Measurements from ENCODE around the gene CDKN2C.

CDKN2C gene

DNA sequence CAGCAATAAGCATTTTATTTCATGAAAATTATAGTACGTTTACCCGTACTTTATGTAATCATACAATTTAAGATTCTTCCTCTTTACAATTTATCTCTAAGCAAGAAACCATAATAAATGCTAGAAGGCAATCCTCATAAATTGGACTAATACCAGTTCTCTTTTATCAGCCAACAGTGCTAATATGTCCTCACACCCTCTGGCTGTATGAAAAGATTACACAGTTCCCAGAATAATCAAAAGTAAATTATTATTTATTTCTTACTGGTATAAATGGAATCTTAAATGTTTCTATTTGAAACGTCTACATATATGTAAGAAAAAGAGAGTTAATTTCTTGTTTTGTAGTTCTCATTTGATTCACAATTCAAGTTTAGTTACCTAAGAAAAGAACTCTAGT lies 3.1 kb upstream of the CDKN2C start:
- DNase-seq: no peak

DNA sequence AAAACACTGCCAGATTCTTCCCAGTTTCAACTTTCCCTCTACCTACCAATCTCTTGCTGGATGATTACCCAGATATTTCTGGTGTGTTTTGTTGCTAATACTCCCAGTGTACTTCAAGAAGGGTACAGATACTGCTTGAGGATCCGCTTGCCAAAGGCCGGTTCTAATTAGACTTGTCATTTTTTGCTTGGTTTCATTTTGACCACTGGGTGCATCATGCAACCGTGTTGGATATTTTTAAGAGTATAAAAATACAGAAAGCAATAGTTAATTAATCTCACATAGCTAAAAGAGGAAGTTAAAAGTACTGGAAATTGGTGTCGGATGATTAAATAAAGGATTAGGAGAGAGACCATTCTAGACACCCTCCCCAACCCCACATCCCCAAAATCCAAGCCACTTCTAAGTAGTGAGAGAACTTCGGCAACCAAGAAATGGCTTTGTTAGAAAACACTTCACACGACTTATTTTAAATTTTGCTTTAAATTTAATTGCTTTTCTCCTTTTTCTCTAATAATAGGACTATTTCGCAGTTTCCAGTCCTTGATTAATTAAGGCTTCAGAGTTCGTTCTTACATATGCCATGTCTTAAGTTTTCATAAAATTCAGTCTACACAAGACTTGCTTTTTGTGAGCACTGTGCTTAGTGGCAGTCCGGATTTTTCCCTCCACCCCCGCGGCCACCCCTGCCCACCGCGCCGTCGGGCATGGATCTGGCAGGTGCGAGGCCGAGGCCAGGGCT lies 2.5 kb upstream of the CDKN2C start:
- DNase-seq: peak in 1 of 2 experiments; percentile 34

DNA sequence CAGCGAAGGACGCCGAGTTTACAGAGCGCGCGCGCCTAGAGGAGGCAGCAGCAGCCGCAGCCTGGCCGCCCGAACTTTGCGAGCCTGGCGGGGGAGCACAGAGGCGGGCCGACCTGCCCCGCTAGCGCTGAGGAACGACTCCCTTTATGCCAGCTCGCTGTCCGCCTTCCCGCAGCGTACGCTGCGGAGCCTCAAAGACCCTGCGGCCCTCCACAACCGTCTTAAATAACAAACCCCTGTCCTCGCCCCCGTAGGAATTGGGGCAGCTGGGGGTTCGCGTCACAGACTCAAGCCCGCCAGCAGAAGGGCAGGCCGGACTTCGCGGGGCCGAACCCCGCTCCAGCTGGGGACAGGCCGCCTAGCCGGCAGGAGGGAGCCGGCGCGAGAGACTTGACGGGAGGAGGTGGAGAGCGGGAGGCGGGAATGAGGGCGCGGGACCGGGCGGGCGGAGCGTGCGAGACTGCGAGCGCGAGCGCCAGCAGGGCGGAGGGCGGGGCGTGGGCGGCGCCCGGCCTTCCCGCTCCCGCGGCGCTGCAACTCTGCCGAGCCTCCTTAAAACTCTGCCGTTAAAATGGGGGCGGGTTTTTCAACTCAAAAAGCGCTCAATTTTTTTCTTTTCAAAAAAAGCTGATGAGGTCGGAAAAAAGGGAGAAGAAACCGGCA lies 1.8 kb upstream of the CDKN2C start:
- peak; percentile 82 to 86 for DNase-seq

DNA sequence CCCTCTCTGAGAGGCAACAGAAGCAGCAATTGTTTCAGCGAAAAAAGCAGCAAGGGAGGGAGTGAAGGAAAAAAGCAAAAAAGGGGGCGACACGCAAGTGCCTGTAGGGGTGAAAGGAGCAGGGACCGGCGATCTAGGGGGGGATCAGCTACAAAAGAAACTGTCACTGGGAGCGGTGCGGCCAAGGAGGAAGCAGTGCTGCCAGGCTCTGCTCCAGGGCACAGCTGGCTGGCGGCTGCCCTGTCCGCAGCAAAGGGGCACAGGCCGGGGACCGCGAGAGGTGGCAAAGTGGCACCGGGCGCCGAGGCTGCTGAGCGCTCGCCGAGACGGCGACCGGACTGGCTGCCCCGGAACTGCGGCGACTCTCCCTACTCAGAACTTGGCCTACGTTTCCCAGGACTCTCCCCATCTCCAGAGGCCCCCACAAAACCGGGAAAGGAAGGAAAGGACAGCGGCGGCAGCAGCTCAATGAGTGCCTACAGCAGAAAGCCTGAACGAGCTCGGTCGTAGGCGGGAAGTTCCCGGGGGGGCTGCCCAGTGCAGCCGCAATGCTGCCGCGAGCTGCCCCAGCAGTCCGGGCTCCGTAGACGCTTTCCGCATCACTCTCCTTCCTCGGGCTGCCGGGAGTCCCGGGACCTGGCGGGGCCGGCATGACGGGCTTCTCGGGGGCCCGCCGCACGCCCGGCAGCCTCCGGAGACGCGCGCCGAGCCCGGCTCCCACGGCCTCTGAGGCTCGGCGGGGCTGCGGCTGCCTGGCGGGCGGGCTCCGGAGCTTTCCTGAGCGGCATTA lies 1.0 kb upstream of the CDKN2C start:
- DNase-seq: no peak

DNA sequence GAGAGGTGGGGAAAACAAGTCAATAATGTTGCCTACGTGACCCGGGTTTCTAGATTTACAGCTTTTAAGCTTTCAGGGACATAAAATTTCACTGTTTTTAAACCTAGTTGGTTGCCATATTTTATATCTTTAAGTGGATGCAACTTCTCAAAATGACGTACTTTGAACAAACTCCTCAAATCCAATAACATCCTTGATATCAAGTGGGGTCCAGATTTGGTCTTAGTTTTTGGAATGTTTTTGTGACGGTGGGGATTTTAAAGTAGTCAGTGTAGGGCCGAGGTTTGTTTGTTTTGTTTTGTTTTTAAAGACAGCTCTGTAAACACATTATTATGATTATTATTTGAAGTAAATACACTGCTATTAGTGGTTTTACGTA lies 453 bp downstream of the CDKN2C start:
- peak; percentile 40 to 44 for DNase-seq

DNA sequence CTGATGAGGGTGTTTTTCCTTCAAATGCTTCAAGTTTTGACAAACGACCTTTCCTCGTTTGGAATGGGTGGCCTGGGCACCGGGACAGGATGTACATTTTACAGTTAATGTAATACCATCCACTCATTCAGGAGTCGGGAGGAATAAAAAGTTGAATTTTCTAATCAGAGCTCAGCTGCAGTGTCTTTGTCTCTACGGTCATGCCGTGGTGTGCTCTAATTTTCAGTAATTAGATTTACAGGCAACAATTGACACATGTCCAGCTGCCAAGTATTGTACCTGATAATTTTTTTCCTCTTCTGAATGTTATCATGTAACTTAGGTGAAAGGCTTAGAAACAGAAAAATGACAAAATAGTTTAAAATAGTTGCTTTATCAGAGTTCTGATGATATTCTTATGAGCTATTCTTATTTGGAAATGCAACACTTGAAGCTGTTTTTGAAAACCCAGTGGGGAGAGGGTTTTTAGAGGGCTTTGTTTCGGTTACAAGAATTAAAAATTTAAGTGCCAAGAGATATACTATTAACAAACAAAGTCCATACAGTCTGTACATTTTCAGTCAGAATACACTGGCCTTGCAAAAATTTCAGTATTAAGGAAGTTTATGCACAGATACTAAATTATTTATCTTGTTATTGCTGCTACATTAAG lies 1.0 kb downstream of the CDKN2C start:
- peak in 1 of 2 experiments; percentile 47 for DNase-seq

DNA sequence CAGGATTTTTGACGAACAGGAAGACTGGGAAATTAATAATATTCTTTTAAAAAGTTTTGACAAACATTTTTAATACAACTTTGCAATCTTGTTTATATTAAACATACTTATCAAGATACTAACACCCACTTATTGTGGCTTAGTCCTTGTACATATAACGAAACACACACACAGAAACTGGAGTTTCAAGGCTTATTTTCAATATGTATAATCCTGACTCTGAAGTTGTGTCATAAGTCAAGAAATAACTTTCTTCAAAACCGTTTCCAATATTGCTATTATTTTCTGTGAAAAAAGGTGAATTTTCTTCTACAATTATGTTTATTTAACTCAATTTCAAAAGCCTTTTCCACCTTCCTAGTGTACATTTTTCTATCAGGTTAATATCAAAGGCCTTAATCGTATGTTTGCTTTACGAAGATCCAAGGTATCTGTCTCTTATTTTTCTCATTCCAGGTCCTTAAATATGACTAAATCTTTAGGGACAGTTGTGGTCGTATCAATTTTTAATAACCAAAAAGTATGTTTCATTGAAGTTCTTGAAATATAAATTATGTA lies 1.8 kb downstream of the CDKN2C start:
- DNase-seq: peak in 1 of 2 experiments; percentile 22

DNA sequence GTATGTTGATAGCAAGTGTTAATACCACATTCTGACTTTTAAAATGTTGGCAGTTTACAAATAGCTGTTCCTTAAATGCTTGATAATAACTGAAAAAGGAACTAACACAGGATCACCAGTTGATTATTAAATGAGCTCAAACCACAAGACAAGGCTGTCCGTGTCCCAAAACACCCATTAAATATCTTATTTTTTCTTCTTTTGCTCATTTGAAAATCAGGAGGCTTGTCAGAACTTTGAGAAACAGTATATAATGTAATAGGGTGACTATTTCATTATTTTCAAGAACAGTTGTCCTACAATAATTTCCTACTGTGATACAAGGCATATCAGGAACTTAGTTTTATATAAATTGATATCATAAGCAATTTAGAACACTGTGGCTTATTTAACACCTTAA lies 2.7 kb downstream of the CDKN2C start:
- peak in 1 of 2 experiments; percentile 17 for DNase-seq

DNA sequence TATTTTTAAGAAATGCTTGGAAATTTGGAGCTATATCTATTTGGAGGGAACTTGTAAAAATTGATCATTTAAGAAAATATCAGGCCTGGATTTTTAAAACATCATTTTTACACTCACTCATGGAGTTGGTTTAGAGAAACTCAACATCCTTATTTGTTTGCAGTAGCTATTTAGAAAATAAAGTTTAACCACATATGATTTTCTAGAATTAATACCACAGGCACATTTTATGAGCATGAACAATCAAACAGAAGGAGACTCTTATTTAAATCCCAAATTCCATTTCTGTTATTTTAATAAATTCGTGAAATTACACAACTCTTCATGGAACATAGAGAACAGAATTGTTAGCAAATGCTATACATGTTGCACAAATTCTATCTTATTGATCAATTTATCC lies 3.2 kb downstream of the CDKN2C start:
- no peak for DNase-seq

DNA sequence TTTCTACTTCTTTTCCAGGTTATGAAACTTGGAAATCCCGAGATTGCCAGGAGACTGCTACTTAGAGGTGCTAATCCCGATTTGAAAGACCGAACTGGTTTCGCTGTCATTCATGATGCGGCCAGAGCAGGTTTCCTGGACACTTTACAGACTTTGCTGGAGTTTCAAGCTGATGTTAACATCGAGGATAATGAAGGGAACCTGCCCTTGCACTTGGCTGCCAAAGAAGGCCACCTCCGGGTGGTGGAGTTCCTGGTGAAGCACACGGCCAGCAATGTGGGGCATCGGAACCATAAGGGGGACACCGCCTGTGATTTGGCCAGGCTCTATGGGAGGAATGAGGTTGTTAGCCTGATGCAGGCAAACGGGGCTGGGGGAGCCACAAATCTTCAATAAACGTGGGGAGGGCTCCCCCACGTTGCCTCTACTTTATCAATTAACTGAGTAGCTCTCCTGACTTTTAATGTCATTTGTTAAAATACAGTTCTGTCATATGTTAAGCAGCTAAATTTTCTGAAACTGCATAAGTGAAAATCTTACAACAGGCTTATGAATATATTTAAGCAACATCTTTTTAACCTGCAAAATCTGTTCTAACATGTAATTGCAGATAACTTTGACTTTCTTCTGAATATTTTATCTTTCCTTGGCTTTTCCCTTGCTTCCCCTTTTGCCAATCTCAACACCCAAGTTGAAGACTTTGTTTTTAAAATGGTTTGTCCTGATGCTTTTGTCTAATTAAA lies 4.0 kb downstream of the CDKN2C start:
- peak in 1 of 2 experiments; percentile 72 for DNase-seq

DNA sequence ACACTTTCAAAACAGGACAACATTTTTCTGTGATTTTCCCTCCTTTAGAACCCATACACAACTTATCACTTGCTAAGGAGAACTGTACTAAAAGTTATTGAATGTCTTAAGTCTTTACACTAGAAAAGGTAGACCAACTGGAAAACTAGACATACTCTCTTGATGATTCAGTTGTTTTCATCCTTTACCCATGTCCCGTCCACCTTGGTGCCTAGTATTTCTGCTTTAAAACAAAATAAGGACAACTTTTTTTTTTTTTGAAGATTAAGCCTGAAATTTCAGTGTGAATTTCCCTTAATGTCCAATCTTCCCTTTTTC lies 4.5 kb downstream of the CDKN2C start:
- DNase-seq: peak in 1 of 2 experiments; percentile 8

DNA sequence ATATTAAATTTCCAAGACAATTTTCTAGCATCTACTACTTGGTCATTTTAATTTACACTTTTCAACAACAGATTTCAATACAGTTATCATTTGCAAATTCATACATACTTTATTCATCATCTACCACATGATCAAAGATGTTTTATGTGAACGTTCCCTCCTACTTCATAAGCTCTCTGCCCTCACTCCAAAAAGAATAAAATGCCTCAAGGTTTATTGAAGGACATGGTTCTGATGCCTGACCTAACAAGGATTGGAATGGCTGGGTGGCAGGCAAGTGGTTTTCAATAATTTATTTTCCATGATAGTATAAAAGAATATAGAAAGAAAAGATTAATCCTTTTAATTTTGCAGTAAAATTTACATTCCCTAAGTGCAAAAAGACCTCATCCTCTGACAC lies 5.4 kb downstream of the CDKN2C start:
- DNase-seq: peak in 1 of 2 experiments; percentile 49

DNA sequence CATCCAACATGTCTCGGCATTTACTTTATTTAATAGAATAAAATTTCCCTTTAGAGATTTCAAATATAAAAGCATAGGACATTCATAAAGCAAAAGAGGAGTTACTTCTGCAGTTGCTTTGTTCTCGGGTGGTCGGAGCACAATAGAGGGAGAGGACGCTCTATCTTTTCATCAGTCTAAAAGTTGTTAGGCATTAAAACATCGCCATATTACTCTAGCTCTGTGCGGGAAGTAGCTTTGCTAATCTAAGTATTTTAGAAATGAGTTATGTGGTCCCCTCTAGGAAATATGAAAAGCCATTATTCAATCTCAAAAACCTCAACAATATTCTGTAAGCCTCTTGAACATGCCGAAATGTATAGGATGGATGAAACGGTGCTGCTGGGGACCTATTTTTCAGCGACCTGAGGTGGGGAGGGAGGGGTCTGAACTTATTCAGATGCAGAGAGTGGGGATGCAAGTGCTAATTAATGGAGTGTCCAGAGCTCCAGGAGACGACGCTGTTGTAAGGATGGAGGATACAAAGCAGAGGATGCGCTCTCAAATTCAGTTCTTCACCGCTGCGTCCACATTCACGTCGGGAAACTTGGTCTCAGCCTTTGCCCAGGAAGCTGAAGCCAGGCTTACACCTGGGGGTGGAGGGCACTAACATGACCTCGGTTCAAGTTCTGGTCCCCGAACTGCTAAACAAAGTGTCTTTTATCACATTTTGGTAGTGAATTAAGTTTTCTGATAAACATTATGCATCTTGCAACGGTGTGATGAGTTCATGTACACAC lies 6.3 kb downstream of the CDKN2C start:
- DNase-seq: peak; percentile 52 to 82

DNA sequence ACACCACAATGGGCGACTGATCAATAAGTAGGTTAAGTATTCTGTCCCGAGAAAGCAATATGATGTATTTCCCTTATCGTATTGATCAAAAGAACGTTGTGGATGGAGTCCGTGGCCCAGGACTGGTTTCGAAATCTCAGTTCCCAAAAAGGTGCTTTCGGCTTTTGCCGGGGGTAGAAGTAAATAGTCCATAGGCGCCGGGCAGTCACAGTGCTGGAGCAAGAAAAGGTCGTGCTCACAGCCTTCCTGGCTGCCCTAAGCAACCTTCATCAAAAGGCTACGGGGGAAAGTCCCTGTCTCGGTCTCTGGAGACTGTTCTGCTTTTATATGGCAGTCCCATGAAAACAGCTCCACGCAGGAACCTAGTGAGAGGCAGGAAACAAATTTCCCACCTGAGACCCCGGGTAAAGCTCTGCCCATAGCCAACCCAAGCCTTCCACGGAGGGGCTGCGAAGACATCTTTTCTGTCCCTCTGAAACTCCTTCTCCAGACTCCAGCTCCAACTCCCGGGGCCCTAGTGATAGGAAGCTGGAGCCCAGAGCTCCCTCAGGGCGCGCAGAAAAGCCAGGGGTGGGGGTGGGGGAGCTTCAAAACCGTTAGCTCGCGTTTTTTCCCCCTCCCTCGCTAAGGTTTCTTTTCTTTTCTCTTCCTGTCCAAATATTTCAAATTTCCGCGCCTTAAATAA lies 7.0 kb downstream of the CDKN2C start:
- peak; percentile 72 to 80 for DNase-seq

DNA sequence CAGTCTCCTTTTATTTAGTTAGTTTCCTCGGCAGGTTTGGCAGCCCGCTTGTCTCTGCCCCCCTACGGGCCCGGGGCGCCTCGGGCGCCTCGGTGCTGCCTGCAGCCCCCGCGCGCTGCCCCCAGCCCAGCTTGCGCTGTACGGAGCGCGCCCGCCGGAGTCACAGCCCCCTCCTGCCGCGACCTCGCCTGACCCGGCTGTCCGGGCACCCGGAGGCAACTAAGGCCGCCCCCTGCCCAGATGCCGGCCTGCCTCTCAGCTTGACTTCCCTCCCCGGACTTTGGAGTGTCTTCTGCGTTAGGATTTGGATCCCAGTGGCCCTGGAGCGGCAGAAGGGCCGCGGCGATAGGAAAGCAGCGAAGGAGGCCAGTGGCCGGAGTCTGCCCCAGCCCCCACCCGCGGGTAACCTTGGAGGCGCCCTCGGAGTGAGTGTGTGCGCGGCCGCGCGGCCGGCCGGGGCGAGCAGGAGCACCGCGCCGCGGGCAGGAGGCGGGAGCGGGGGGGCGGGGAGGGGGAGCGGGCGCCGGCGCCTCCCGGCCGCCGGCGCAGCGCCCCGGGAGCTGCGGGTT lies 7.6 kb downstream of the CDKN2C start:
- peak; percentile 31 to 44 for DNase-seq

DNA sequence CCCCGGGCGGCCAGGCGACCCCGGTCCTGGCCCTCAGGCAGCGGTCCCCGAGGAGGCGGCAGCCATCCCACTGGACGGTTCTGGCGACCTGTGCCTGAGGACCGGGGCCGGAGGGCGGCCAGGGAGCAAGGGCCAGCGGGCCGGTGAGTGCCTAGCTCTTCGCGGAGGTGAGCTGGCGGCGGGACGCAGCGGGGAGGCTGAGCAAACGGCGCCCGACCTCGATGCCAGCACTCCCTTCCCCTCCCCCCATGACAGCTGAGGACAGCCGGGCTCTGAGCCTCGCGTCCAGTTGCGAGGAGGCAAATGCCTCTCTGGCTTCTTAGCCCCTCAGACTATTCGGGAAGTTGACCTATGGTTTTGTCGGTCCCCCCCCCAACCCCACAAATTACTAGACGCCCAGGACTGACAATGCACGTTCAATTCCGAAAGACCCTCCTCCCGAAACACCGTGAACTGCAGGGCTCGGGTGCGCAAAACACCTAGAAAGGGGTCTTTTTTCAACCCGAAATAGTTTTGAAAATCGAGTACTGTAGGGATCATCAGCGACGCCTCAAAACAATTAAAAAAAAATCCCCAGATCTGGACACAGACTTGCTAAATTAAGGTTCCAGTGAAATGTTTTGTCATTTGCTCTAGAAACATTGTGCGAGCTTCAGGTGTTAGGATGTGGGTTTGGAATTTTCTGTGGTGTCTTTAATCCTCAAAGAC lies 8.3 kb downstream of the CDKN2C start:
- peak; percentile 70 to 77 for DNase-seq

DNA sequence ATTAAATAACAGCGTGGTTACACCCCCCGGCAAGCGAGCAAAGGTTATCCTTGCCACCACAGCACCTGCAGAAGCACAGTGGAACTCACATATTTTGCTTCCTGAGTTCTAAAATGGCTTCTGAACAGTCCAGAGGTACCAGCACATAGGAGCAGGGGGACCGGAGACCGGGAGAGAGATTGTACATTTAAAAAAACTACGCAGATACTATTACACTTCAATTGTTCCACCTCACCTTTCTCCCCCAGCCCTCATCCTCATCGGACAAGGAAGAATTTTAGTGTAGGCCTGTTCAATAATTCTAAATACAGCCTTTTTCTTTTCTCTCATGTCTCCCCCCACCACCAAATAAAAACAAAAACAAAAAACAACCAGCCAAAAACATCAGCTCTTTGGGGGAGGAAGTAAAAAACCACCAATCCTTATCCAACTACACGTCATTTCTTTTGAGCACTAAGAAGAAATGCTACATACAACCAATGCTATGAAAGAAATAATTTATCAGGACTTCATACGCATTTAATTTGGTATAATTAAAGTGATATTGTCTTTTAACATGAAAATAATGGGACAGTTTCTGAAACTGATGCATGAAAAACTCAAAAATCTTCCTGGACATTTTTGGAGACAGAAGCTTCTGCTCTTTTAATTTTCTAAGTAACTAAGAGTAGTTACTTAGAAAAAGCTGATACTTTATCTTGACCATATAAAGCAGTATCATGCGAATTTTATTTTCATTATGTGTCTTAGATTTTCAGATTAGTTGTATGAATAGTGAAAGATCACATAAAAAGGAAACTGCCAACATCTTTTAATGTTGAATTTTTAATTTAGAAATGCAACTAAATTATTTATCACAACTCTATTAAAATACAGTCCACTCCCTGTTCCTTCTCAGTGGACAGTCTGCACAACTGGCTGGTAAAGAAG lies 9.1 kb downstream of the CDKN2C start:
- peak; percentile 47 to 78 for DNase-seq

DNA sequence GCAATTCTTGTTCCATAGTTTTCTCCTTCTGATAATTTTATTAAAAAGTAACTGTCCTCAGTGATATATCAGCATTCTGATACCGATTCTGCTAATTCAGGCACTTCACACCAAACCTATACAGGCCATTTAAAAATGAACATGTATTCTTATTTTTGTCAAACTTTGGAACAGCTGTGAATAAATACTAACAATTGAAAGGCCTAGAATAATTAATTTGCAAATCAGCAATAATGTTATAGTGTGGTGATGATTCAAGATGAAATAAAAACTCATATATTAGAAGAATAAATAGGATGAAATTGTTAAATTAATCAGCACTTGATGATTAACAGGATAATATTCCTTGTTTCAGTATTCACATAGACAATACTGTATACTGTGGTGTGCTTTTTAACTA lies 9.9 kb downstream of the CDKN2C start:
- DNase-seq: peak in 1 of 2 experiments; percentile 22

DNA sequence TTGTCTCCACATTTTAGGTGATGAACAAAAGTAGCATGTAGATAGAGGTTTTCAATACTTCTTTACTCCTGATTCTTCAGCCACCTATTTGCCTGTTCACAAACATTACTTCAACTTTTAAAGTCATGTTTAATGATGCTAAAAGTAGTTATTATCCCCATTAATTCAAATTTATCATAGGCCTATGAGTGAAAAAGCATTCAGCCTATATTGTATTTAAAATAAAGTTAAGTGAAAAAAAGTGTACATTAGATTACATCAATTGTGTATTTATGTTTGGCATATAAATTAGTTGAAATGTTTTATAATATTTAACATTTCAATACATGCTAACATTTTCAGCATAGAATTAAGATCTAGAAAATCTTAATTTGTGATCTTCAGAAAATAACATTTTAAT lies 10.5 kb downstream of the CDKN2C start:
- DNase-seq: no peak
